ENCODE results near the gene MAPK8IP3.
A peak's percentile ranks its signal among the peaks of the same experiment; 100 is the strongest.

MAPK8IP3 gene, protein sequence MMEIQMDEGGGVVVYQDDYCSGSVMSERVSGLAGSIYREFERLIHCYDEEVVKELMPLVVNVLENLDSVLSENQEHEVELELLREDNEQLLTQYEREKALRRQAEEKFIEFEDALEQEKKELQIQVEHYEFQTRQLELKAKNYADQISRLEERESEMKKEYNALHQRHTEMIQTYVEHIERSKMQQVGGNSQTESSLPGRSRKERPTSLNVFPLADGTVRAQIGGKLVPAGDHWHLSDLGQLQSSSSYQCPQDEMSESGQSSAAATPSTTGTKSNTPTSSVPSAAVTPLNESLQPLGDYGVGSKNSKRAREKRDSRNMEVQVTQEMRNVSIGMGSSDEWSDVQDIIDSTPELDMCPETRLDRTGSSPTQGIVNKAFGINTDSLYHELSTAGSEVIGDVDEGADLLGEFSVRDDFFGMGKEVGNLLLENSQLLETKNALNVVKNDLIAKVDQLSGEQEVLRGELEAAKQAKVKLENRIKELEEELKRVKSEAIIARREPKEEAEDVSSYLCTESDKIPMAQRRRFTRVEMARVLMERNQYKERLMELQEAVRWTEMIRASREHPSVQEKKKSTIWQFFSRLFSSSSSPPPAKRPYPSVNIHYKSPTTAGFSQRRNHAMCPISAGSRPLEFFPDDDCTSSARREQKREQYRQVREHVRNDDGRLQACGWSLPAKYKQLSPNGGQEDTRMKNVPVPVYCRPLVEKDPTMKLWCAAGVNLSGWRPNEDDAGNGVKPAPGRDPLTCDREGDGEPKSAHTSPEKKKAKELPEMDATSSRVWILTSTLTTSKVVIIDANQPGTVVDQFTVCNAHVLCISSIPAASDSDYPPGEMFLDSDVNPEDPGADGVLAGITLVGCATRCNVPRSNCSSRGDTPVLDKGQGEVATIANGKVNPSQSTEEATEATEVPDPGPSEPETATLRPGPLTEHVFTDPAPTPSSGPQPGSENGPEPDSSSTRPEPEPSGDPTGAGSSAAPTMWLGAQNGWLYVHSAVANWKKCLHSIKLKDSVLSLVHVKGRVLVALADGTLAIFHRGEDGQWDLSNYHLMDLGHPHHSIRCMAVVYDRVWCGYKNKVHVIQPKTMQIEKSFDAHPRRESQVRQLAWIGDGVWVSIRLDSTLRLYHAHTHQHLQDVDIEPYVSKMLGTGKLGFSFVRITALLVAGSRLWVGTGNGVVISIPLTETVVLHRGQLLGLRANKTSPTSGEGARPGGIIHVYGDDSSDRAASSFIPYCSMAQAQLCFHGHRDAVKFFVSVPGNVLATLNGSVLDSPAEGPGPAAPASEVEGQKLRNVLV (N-terminal part only)

DNA sequence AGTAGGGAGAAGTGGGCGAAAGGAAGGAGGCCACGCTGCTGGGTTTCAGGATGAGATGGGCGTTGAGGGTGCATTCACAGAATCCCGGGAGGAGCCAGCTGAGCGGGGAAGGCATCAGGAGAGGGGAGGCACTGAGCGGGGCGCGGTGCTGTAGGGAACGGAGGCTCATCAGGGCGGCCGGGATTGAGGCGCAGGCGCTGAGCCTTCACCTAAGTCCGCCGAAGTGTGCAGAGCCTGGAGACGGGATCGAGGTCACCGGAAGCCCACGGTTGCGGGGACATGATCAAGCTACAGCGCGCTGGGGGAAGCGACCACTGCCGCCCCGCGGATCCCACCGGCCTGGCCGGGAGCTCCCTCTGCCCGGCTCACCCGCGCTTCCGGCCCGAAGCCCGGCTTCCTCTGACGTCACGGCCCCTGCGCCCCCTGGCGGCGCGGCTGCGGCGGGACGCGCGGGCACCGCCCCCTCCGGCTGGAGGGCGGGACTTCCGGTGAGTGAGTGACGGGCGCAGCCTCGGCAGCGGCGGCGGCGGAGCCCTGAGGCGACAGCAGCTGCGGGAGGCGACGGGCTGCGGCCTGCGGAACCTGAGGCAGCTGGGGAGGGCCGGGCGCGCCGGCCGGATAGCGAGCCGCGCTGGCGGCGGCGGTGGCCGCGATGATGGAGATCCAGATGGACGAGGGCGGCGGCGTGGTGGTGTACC lies at the start of gene MAPK8IP3:
TSS of gene MAPK8IP3 (plus strand) at position 508 of the 698 bp plus-strand sequence. CDS start at position 653, 145 bp downstream.
- Histone ChIP-seq H3K9me3 (ENCODE audit: insufficient read depth, low read length) (no peaks in the 10 kb centered on the region), H3K9ac (ENCODE audit: insufficient read length, low read depth) (peak within 1 kb of the TSS; percentile 99), H3K4me1 (ENCODE audit: insufficient read depth, insufficient read length) (peaks cover 13% of the 10 kb centered on the region), H3K4me3 (ENCODE audit: insufficient read length, low read depth) (peak within 1 kb of the TSS; percentile 100), H3K36me3 (ENCODE audit: insufficient read depth, insufficient read length, low read length) (peaks cover 38% of the 10 kb centered on the region), H3K27me3 (ENCODE audit: insufficient read depth, insufficient read length) (no peaks in the 10 kb centered on the region)
- TF ChIP-seq ZNF274 (IDR thresholded peaks at IDR 0.05; ENCODE audit: low read depth, low read length) (no peak), YY1 (IDR thresholded peaks at IDR 0.05; ENCODE audit: insufficient read depth, insufficient read length) (no peak), SUZ12 (IDR thresholded peaks at IDR 0.05; ENCODE audit: extremely low read depth, insufficient read depth, insufficient read length) (no peak)
- peak; percentile 85 for DNase-seq (ENCODE audit: low read depth, low spot score)

DNA sequence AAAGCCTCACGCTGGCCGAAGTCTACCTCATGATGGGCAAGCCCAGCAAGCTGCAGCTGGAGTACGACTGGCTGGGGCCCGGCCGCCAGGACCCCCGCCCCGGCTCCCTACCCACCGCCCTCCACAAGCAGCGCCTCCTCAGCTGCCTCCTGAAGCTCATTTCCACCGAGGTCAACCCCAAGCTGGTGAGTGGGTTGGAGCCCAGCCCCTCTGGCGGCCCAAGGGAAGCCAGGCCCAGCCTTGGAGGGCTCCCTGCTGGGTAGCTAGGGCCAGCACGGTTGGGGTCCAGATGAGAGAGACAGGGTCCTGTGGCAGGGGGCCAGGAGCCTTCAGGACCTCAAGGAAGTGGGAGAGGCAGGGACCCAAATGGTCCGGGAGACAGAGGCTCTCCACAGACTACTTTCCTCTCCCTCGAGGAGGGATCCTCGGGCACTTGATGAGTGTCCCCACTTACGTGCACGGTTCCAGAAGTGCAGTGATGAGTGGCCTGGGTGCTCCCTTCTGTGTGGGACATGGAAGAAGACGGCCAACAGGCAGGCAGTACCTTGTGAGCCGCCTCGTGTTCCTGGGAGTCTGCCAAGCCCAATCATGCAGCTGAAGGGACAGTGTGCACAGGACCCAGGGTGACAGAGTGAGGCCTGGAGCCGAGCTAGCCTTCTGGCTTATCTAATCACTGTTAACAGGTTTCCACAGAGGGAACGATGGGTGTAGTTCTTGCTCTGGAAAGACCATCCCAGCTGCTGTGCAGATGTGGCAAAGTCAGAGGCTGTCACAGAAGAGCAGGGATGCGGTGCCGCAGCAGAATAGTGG lies 49.0 kb upstream of the MAPK8IP3 start:
- H3K36me3 ChIP-seq (ENCODE audit: insufficient read depth, insufficient read length, low read length) = peaks cover 82% of the 10 kb centered on the region
- no peaks in the 10 kb centered on the region for H3K9me3 ChIP-seq (ENCODE audit: insufficient read depth, low read length)
- no peak overlapping the region for H3K9ac ChIP-seq (ENCODE audit: insufficient read length, low read depth)
- no peaks in the 10 kb centered on the region for H3K27me3 ChIP-seq (ENCODE audit: insufficient read depth, insufficient read length)
- H3K4me1 ChIP-seq (ENCODE audit: insufficient read depth, insufficient read length) = no peaks in the 10 kb centered on the region
- TF ChIP-seq YY1 (IDR thresholded peaks at IDR 0.05; ENCODE audit: insufficient read depth, insufficient read length) (no peak), SUZ12 (IDR thresholded peaks at IDR 0.05; ENCODE audit: extremely low read depth, insufficient read depth, insufficient read length) (no peak), ZNF274 (IDR thresholded peaks at IDR 0.05; ENCODE audit: low read depth, low read length) (no peak)
- no peak for DNase-seq (ENCODE audit: low read depth, low spot score)
- H3K4me3 ChIP-seq (ENCODE audit: insufficient read length, low read depth) = no peak overlapping the region

DNA sequence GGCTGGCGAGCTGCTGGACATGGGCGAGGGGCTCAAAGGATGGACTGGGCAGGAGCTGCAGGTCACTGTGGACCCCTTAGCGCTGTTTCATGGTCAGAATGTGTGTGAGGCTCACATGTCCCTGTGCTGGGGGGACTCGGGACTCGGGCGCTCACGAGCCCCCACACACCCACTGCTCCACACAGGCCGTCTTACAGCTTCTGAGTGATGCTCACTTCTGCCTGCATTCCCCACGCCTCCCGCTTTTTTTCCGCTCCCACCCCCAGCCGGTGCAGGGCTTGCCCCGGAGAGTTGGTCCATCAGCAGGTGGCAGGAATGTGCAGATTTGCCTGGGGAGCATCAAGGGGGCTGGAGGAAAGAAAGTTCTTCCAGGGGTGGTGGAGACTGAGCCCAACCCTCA lies 48.2 kb upstream of the MAPK8IP3 start:
- Histone ChIP-seq H3K27me3 (ENCODE audit: insufficient read depth, insufficient read length) (no peaks in the 10 kb centered on the region), H3K9ac (ENCODE audit: insufficient read length, low read depth) (peak overlapping the region; percentile 24), H3K9me3 (ENCODE audit: insufficient read depth, low read length) (no peaks in the 10 kb centered on the region), H3K36me3 (ENCODE audit: insufficient read depth, insufficient read length, low read length) (peaks cover 82% of the 10 kb centered on the region), H3K4me3 (ENCODE audit: insufficient read length, low read depth) (no peak overlapping the region), H3K4me1 (ENCODE audit: insufficient read depth, insufficient read length) (no peaks in the 10 kb centered on the region)
- no peak for DNase-seq (ENCODE audit: low read depth, low spot score)
- TF ChIP-seq ZNF274 (IDR thresholded peaks at IDR 0.05; ENCODE audit: low read depth, low read length) = no peak
- TF ChIP-seq YY1 (IDR thresholded peaks at IDR 0.05; ENCODE audit: insufficient read depth, insufficient read length) = no peak
- no peak for TF ChIP-seq SUZ12 (IDR thresholded peaks at IDR 0.05; ENCODE audit: extremely low read depth, insufficient read depth, insufficient read length)

DNA sequence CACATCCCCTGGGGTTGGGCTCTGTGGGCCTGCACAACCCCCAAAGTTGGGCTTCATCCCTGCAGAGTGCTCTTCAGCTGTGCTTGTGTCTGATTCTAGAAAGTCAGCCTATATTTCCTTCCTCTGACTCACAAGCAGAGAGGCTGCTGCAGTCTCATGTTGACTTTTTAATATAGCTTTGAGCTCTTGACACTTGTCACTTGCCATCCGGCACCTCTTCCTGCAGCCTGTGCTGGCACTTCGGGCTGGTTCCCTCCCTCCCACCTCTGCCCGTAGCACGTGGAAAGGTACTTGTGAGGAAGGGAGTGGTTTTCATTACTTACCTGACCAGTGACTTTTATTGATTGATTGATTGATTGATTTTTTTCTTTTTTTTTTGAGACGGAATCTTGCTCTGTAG lies 47.0 kb upstream of the MAPK8IP3 start:
- H3K9ac ChIP-seq (ENCODE audit: insufficient read length, low read depth) = no peak overlapping the region
- no peaks in the 10 kb centered on the region for H3K4me1 ChIP-seq (ENCODE audit: insufficient read depth, insufficient read length)
- H3K27me3 ChIP-seq (ENCODE audit: insufficient read depth, insufficient read length) = no peaks in the 10 kb centered on the region
- H3K4me3 ChIP-seq (ENCODE audit: insufficient read length, low read depth) = no peak overlapping the region
- peaks cover 88% of the 10 kb centered on the region for H3K36me3 ChIP-seq (ENCODE audit: insufficient read depth, insufficient read length, low read length)
- no peaks in the 10 kb centered on the region for H3K9me3 ChIP-seq (ENCODE audit: insufficient read depth, low read length)
- TF ChIP-seq YY1 (IDR thresholded peaks at IDR 0.05; ENCODE audit: insufficient read depth, insufficient read length) = no peak
- no peak for TF ChIP-seq SUZ12 (IDR thresholded peaks at IDR 0.05; ENCODE audit: extremely low read depth, insufficient read depth, insufficient read length)
- no peak for DNase-seq (ENCODE audit: low read depth, low spot score)

DNA sequence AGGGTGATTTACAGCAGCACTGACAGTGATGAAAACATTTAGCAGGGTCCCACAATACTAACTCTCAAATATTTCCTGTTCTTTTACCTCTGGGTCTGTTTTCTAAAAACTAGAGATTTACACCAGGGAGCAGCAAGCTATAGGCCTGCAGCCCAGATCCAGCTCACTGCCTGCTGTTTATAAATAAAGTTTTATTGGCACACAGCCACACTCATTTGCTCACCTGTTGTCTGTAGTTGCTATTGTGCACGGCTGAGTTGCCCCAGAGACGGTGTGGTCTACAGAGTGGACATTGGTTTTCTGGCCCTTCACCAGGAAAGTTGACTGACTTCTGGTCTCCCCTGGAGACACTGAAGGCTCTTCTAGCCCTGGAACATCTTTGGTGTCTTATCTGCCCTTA lies 44.2 kb upstream of the MAPK8IP3 start:
- Histone ChIP-seq H3K9me3 (ENCODE audit: insufficient read depth, low read length) (no peaks in the 10 kb centered on the region), H3K4me3 (ENCODE audit: insufficient read length, low read depth) (no peak overlapping the region), H3K27me3 (ENCODE audit: insufficient read depth, insufficient read length) (no peaks in the 10 kb centered on the region), H3K36me3 (ENCODE audit: insufficient read depth, insufficient read length, low read length) (peaks cover 87% of the 10 kb centered on the region), H3K9ac (ENCODE audit: insufficient read length, low read depth) (no peak overlapping the region), H3K4me1 (ENCODE audit: insufficient read depth, insufficient read length) (no peaks in the 10 kb centered on the region)
- TF ChIP-seq ZNF274 (IDR thresholded peaks at IDR 0.05; ENCODE audit: low read depth, low read length) (no peak), YY1 (IDR thresholded peaks at IDR 0.05; ENCODE audit: insufficient read depth, insufficient read length) (no peak), SUZ12 (IDR thresholded peaks at IDR 0.05; ENCODE audit: extremely low read depth, insufficient read depth, insufficient read length) (no peak)
- no peak for DNase-seq (ENCODE audit: low read depth, low spot score)

DNA sequence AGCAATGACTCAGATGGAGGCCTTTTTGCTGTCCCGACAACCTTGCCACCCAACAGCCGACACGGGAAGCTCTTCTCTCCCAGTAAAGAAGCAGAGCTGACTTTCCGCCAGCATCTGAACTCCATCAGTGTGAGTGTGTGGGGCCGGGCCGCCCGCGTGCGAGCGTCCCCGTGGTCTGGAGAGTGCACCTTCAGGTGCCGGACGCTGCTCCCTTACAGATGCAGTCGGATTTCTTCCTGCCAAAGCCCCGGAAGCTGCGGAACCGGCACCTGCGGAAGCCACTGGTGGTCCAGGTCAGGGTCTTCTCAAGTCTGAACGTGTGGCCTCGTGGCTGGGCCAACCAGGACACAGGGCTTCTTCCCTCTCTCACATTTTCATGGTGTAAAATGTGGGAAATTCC lies 43.5 kb upstream of the MAPK8IP3 start:
- TF ChIP-seq SUZ12 (IDR thresholded peaks at IDR 0.05; ENCODE audit: extremely low read depth, insufficient read depth, insufficient read length) = no peak
- no peak for TF ChIP-seq YY1 (IDR thresholded peaks at IDR 0.05; ENCODE audit: insufficient read depth, insufficient read length)
- TF ChIP-seq ZNF274 (IDR thresholded peaks at IDR 0.05; ENCODE audit: low read depth, low read length) = no peak
- peaks cover 87% of the 10 kb centered on the region for H3K36me3 ChIP-seq (ENCODE audit: insufficient read depth, insufficient read length, low read length)
- H3K9me3 ChIP-seq (ENCODE audit: insufficient read depth, low read length) = no peaks in the 10 kb centered on the region
- no peak overlapping the region for H3K9ac ChIP-seq (ENCODE audit: insufficient read length, low read depth)
- DNase-seq (ENCODE audit: low read depth, low spot score) = no peak
- H3K27me3 ChIP-seq (ENCODE audit: insufficient read depth, insufficient read length) = no peaks in the 10 kb centered on the region
- no peaks in the 10 kb centered on the region for H3K4me1 ChIP-seq (ENCODE audit: insufficient read depth, insufficient read length)
- no peak overlapping the region for H3K4me3 ChIP-seq (ENCODE audit: insufficient read length, low read depth)
